GM23338 (cell line): Measurements from ENCODE around the gene CA7. TPM values are rescaled to one million over a fixed set of nuclear protein-coding genes. Genes with fewer than 3 reads are reported as not detected.
"Not testable (repeated sequence)": the region's sequence is repeated elsewhere in the genome, so short reads cannot be mapped to it uniquely, and the experiment has no call there.

Experiments used
- ATAC-seq: fragments of 200-7000 bp; cut with Tn5 transposase; 3 replicates; pipeline ENCODE4 v1.9.1; 2020
- DNase-seq: peaks from one replicate; pipeline ENCODE4 v3.0.0-alpha.2; 2015; ENCODE audit warnings: low spot score
- H2AFZ ChIP-seq: fragments of 200-600 bp; sonication (generic); 2 replicates; pipeline ENCODE4 v1.8.0; 2016; ENCODE audit warnings: antibody characterized with exemption, mild to moderate bottlenecking, moderate library complexity
- H3F3A ChIP-seq: fragments of 200-600 bp; sonication (generic); replicated peaks from 2 replicates; pipeline ENCODE4 v1.8.0; 2017; ENCODE audit warnings: antibody characterized with exemption, mixed run types, low read depth
- H3K27ac ChIP-seq: fragments of 200-600 bp; sonication (generic); 2 replicates; pipeline ENCODE4 v1.6.1; 2016; ENCODE audit warnings: low read depth
- H3K27me3 ChIP-seq: fragments of 200-600 bp; sonication (generic); 2 replicates; pipeline ENCODE4 v1.8.0; 2016; ENCODE audit warnings: mild to moderate bottlenecking, mixed run types, moderate library complexity; ENCODE audit not compliant: insufficient read depth
- H3K36me3 ChIP-seq: fragments of 200-600 bp; sonication (generic); 2 replicates; pipeline ENCODE4 v1.8.0; 2016; ENCODE audit warnings: mild to moderate bottlenecking; ENCODE audit not compliant: insufficient read depth
- H3K4me1 ChIP-seq: fragments of 200-600 bp; sonication (generic); 2 replicates; pipeline ENCODE4 v1.8.0; 2016; ENCODE audit warnings: mild to moderate bottlenecking, moderate library complexity; ENCODE audit not compliant: insufficient read depth
- H3K4me2 ChIP-seq: fragments of 200-600 bp; sonication (generic); 2 replicates; pipeline ENCODE4 v1.7.1; 2017; ENCODE audit warnings: mixed run types
- H3K4me3 ChIP-seq: fragments of 200-600 bp; sonication (generic); 2 replicates; pipeline ENCODE4 v1.6.1; 2016; ENCODE audit warnings: mixed run types
- H3K79me2 ChIP-seq: fragments of 200-600 bp; sonication (generic); replicated peaks from 2 replicates; pipeline ENCODE4 v1.8.0; 2017; ENCODE audit warnings: mild to moderate bottlenecking; ENCODE audit not compliant: insufficient read depth
- H3K9me2 ChIP-seq: fragments of 200-600 bp; sonication (generic); 2 replicates; pipeline ENCODE4 v1.8.0; 2017; ENCODE audit not compliant: insufficient read depth
- H4K20me1 ChIP-seq: fragments of 200-600 bp; sonication (generic); replicated peaks from 2 replicates; pipeline ENCODE4 v1.8.0; 2017; ENCODE audit warnings: mild to moderate bottlenecking; ENCODE audit not compliant: insufficient read depth
- H3K27ac Mint-ChIP-seq: 2 replicates; pipeline ENCODE4 v1.8.0; 2020; ENCODE audit warnings: inconsistent platforms, mild to moderate bottlenecking, moderate library complexity, mixed read lengths
- H3K27me3 Mint-ChIP-seq: 3 replicates; pipeline ENCODE4 v1.8.0; 2022; ENCODE audit warnings: low read depth, mild to moderate bottlenecking, moderate library complexity, mixed read lengths, inconsistent platforms; ENCODE audit not compliant: insufficient read depth, poor library complexity
- H3K36me3 Mint-ChIP-seq: 3 replicates; pipeline ENCODE4 v1.8.0; 2021; ENCODE audit warnings: low read depth, mild to moderate bottlenecking, inconsistent platforms, moderate library complexity, mixed read lengths
- H3K4me1 Mint-ChIP-seq: 3 replicates; pipeline ENCODE4 v1.8.0; 2020; ENCODE audit warnings: mild to moderate bottlenecking, inconsistent platforms, mixed read lengths
- H3K4me3 Mint-ChIP-seq: 3 replicates; pipeline ENCODE4 v1.8.0; 2021; ENCODE audit warnings: moderate library complexity, mild to moderate bottlenecking, inconsistent platforms, mixed read lengths
- H3K9me3 Mint-ChIP-seq: 3 replicates; pipeline ENCODE4 v1.8.0; 2020; ENCODE audit warnings: moderate library complexity, mild to moderate bottlenecking, inconsistent platforms, mixed read lengths
- EZH2 ChIP-seq: fragments of 200-600 bp; sonication (generic); IDR thresholded peaks from one replicate; pipeline ENCODE4 v1.8.0; 2017; ENCODE audit warnings: antibody characterized with exemption, mild to moderate bottlenecking, low read depth; ENCODE audit not compliant: unreplicated experiment
- EZH2phosphoT487 ChIP-seq: fragments of 200-600 bp; sonication (generic); IDR thresholded peaks from one replicate; pipeline ENCODE4 v1.8.1; 2018; ENCODE audit warnings: antibody characterized with exemption; ENCODE audit not compliant: unreplicated experiment
- JUNB ChIP-seq: IDR thresholded peaks from one replicate; pipeline ENCODE4 v1.6.1; 2016; ENCODE audit warnings: antibody characterized with exemption; ENCODE audit not compliant: unreplicated experiment
- STAT1 ChIP-seq: IDR thresholded peaks from one replicate; pipeline ENCODE4 v1.6.1; 2016; ENCODE audit warnings: antibody characterized with exemption; ENCODE audit not compliant: unreplicated experiment
- ZNF114 ChIP-seq: fragments of 250-450 bp; sonication (Bioruptor Pico); IDR thresholded peaks from 2 replicates; pipeline ENCODE4 v1.5.0; 2020; ENCODE audit warnings: mild to moderate bottlenecking, moderate library complexity
- polyA plus RNA-seq: library from polyadenylated mRNA; unstranded; fragments of >200 nt; fragmentation: Nextera tagmentation; extraction: Ambion mirVana; gene quantifications from 2 replicates; pipeline ENCODE4 v1.2.1, GENCODE V29; 2016
- total RNA-seq: library from RNA; depleted of rRNA; stranded (reverse); fragments of >200 nt; shearing (Covaris generic); gene quantifications from 2 replicates; pipeline ENCODE4 v1.2.3, GENCODE V29; 2014
- TF ChIP-seq, protein P1 (sequence below): fragments of 250-450 bp; sonication (Bioruptor Pico); IDR thresholded peaks from 2 replicates; pipeline ENCODE4 v1.5.0; 2020; ENCODE audit warnings: mild to moderate bottlenecking, moderate library complexity

CA7 gene
- total and polyA plus RNA-seq, 2 experiments from 2014 or later = 2.1 to 2.8 TPM

DNA sequence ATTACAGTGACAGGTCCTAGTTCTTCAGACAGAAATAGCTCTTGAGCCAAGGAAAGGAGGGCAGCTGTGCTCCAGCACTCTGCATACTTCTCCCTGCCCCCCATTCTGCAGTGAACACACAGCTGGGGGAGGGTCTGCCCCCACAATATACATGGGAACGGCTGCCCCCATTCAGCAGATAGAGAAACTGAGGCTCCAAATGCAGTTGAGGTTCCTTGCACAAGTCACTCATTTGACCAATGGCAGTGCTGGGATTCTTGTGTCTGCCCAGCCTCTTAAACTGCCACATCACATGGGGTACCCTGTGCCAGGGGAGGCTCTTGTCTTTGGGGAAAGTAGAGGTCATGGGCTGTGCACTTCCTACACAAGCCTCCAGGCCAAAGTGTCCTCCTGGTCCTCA is 25.2 kb downstream of the CA7 start (continued):
- TF ChIP-seq, protein P1, sequence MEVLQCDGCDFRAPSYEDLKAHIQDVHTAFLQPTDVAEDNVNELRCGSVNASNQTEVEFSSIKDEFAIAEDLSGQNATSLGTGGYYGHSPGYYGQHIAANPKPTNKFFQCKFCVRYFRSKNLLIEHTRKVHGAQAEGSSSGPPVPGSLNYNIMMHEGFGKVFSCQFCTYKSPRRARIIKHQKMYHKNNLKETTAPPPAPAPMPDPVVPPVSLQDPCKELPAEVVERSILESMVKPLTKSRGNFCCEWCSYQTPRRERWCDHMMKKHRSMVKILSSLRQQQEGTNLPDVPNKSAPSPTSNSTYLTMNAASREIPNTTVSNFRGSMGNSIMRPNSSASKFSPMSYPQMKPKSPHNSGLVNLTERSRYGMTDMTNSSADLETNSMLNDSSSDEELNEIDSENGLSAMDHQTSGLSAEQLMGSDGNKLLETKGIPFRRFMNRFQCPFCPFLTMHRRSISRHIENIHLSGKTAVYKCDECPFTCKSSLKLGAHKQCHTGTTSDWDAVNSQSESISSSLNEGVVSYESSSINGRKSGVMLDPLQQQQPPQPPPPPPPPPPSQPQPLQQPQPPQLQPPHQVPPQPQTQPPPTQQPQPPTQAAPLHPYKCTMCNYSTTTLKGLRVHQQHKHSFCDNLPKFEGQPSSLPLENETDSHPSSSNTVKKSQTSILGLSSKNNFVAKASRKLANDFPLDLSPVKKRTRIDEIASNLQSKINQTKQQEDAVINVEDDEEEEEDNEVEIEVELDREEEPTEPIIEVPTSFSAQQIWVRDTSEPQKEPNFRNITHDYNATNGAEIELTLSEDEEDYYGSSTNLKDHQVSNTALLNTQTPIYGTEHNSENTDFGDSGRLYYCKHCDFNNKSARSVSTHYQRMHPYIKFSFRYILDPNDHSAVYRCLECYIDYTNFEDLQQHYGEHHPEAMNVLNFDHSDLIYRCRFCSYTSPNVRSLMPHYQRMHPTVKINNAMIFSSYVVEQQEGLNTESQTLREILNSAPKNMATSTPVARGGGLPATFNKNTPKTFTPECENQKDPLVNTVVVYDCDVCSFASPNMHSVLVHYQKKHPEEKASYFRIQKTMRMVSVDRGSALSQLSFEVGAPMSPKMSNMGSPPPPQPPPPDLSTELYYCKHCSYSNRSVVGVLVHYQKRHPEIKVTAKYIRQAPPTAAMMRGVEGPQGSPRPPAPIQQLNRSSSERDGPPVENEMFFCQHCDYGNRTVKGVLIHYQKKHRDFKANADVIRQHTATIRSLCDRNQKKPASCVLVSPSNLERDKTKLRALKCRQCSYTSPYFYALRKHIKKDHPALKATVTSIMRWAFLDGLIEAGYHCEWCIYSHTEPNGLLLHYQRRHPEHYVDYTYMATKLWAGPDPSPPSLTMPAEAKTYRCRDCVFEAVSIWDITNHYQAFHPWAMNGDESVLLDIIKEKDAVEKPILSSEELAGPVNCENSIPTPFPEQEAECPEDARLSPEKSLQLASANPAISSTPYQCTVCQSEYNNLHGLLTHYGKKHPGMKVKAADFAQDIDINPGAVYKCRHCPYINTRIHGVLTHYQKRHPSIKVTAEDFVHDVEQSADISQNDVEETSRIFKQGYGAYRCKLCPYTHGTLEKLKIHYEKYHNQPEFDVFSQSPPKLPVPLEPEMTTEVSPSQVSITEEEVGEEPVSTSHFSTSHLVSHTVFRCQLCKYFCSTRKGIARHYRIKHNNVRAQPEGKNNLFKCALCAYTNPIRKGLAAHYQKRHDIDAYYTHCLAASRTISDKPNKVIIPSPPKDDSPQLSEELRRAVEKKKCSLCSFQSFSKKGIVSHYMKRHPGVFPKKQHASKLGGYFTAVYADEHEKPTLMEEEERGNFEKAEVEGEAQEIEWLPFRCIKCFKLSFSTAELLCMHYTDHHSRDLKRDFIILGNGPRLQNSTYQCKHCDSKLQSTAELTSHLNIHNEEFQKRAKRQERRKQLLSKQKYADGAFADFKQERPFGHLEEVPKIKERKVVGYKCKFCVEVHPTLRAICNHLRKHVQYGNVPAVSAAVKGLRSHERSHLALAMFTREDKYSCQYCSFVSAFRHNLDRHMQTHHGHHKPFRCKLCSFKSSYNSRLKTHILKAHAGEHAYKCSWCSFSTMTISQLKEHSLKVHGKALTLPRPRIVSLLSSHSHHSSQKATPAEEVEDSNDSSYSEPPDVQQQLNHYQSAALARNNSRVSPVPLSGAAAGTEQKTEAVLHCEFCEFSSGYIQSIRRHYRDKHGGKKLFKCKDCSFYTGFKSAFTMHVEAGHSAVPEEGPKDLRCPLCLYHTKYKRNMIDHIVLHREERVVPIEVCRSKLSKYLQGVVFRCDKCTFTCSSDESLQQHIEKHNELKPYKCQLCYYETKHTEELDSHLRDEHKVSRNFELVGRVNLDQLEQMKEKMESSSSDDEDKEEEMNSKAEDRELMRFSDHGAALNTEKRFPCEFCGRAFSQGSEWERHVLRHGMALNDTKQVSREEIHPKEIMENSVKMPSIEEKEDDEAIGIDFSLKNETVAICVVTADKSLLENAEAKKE = no peak
- TF ChIP-seq EZH2 (no peak), EZH2phosphoT487 (no peak)

DNA sequence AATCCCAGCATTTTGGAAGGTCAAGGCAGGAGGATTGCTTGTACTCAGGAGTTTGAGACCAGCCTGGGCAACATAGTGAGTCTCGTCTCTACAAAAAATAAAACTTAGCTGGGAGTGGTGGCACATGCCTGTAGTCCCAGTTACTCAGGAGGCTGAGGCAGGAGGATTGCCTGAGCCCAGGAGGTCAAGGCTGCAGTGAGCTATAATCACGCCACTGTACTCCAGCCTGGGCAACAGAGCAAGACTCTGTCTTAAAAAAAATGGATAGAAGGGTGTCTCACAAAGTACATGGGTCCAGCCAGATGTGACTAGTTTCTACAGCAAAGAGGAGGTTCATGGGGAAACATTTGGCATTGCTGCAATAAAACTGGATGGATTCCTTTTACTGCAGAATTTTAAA is 27.1 kb downstream of the CA7 start:
- not testable (repeated sequence) for H3K27me3 ChIP-seq, H3K36me3 Mint-ChIP-seq, H3K27me3 Mint-ChIP-seq, H3K79me2 ChIP-seq, H3K36me3 ChIP-seq, H3K9me3 Mint-ChIP-seq, ATAC-seq, H3K27ac ChIP-seq, H4K20me1 ChIP-seq, H3K9me2 ChIP-seq, H3K4me3 ChIP-seq, H3K27ac Mint-ChIP-seq, H3K4me1 ChIP-seq, H3K4me3 Mint-ChIP-seq, H3K4me2 ChIP-seq, DNase-seq, H2AFZ ChIP-seq
- H3F3A ChIP-seq = peaks cover 10% of the 10 kb centered on the region; the same call in 1 of the 2 replicates
- peaks cover 11% of the 10 kb centered on the region for H3K4me1 Mint-ChIP-seq

DNA sequence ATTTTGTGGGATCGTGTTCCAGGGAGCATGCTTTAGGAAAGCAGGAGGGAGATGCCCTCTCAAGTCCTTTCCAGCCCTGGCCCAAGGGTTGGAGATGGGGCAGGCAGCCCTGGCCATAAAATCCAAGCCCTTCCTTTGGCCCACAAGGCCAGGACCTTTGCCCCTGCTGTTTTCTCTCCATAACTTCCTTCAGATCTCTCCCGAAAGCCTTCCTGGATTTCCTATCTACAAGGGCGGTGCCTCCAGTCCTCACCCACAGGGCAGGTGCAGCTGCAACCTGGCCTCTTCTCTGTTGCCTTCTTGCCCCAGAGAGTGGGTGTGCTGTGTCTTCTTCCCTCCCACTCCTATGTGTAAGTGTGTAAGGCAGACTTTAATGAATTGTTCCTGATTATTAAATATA is 27.6 kb downstream of the CA7 start:
- TF ChIP-seq JUNB (no peak), ZNF114 (no peak), STAT1 (no peak)
- Histone ChIP-seq H3K4me2 (no peak overlapping the region), H3K27ac (no peak overlapping the region), H3K27me3 (no peaks in the 10 kb centered on the region), H3F3A (peaks cover 10% of the 10 kb centered on the region; the same call in 1 of the 2 replicates), H3K36me3 (no peaks in the 10 kb centered on the region), H3K4me3 (no peak overlapping the region), H2AFZ (peak overlapping the region; percentile 38; the same call in 1 of the 2 replicates), H3K79me2 (no peaks in the 10 kb centered on the region), H3K4me1 (no peaks in the 10 kb centered on the region), H4K20me1 (no peaks in the 10 kb centered on the region), H3K9me2 (no peaks in the 10 kb centered on the region)
- peaks cover 11% of the 10 kb centered on the region for H3K4me1 Mint-ChIP-seq
- DNase-seq (no peak), ATAC-seq (no peak)
- no peaks in the 10 kb centered on the region for H3K36me3 Mint-ChIP-seq
- no peaks in the 10 kb centered on the region for H3K9me3 Mint-ChIP-seq
- no peak overlapping the region for H3K27ac Mint-ChIP-seq
- H3K4me3 Mint-ChIP-seq = no peak overlapping the region; the same call in 2 of the 3 replicates
- H3K27me3 Mint-ChIP-seq = peaks cover 8% of the 10 kb centered on the region
